Measurements from ENCODE around the gene DGCR8.

DGCR8 gene

GRCh38 chr22:20038574-20038973 lies 41.5 kb upstream of the DGCR8 start:
- ATAC-seq (ENCODE audit: insufficient read depth, low read depth) (no peak), DNase-seq (no peak)
- no peak overlapping the region for H3K9ac ChIP-seq (ENCODE audit: low read depth, low read length)
- H4K20me1 ChIP-seq (ENCODE audit: insufficient read depth, low read length) = peaks cover 26% of the 10 kb centered on the region
- no peaks in the 10 kb centered on the region for H3K9me3 ChIP-seq (ENCODE audit: insufficient read depth, low read length, severe bottlenecking)
- no peaks in the 10 kb centered on the region for H3K4me1 ChIP-seq (ENCODE audit: insufficient read depth, low read length)
- no peaks in the 10 kb centered on the region for H3K27me3 ChIP-seq (ENCODE audit: insufficient read depth, low read length, poor library complexity)
- peaks cover 29% of the 10 kb centered on the region for H3K79me2 ChIP-seq (ENCODE audit: insufficient read depth, low read length)
- H2AFZ ChIP-seq (ENCODE audit: low read depth, low read length) = no peak overlapping the region
- H3K4me3 ChIP-seq (ENCODE audit: low read depth in 1 of 2, low read length in 2 of 2) = no peak overlapping the region
- no peak overlapping the region for H3K27ac ChIP-seq (ENCODE audit: low read length)
- no peak for TF ChIP-seq CTCF (IDR thresholded peaks at IDR 0.05; ENCODE audit: borderline replicate concordance, extremely low read depth, low read length, poor library complexity, severe bottlenecking)
- TF ChIP-seq EZH2 (IDR thresholded peaks at IDR 0.05; ENCODE audit: borderline replicate concordance, low read depth, low read length, severe bottlenecking) = no peak
- peaks cover 59% of the 10 kb centered on the region for H3K36me3 ChIP-seq (ENCODE audit: insufficient read depth, low read length)
- H3K4me2 ChIP-seq (ENCODE audit: insufficient read depth, low read length) = no peak overlapping the region

DNA sequence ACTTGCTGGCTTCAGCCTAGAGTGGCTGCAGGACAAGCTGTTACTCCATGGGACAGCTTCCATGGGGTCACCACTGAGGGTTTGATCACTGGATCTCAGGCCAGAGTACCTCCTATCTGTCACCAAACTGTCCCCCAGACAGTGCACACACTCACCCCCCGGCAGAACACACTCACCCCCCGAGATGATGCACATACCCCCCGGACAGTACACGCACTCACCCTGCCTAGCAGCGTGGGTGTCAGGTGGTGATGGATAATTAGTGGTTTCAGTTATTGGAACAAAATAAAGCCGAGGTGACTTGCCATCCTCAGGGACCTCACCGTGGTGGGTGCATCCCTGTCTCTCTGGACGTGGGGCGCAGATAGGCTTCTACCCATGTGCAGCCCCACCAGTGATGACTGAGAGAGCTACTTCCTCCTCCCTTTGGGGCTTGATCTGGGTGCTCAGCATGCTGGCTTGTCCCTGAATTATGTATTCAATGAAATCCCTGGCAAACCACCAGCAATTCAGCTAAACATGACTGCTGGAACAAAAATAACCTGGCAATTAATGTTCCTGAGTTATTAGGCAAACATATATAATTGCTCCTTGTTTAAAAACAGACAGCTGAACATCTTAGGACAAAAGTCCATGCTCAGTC lies 40.2 kb upstream of the DGCR8 start:
- no peak overlapping the region for H3K9ac ChIP-seq (ENCODE audit: low read depth, low read length)
- peaks cover 20% of the 10 kb centered on the region for H3K79me2 ChIP-seq (ENCODE audit: insufficient read depth, low read length)
- no peak for DNase-seq
- no peak overlapping the region for H3K27ac ChIP-seq (ENCODE audit: low read length)
- no peak for TF ChIP-seq CTCF (IDR thresholded peaks at IDR 0.05; ENCODE audit: borderline replicate concordance, extremely low read depth, low read length, poor library complexity, severe bottlenecking)
- no peak for TF ChIP-seq EZH2 (IDR thresholded peaks at IDR 0.05; ENCODE audit: borderline replicate concordance, low read depth, low read length, severe bottlenecking)
- H3K4me1 ChIP-seq (ENCODE audit: insufficient read depth, low read length) = no peaks in the 10 kb centered on the region
- peaks cover 21% of the 10 kb centered on the region for H4K20me1 ChIP-seq (ENCODE audit: insufficient read depth, low read length)
- no peak overlapping the region for H3K4me3 ChIP-seq (ENCODE audit: low read depth in 1 of 2, low read length in 2 of 2)
- no peak for ATAC-seq (ENCODE audit: insufficient read depth, low read depth)
- peaks cover 64% of the 10 kb centered on the region for H3K36me3 ChIP-seq (ENCODE audit: insufficient read depth, low read length)
- no peaks in the 10 kb centered on the region for H3K27me3 ChIP-seq (ENCODE audit: insufficient read depth, low read length, poor library complexity)
- H2AFZ ChIP-seq (ENCODE audit: low read depth, low read length) = no peak overlapping the region
- no peak overlapping the region for H3K4me2 ChIP-seq (ENCODE audit: insufficient read depth, low read length)
- no peaks in the 10 kb centered on the region for H3K9me3 ChIP-seq (ENCODE audit: insufficient read depth, low read length, severe bottlenecking)

GRCh38 chr22:20040327-20041200 lies 39.5 kb upstream of the DGCR8 start:
- Histone ChIP-seq H3K9me3 (ENCODE audit: insufficient read depth, low read length, severe bottlenecking) (no peaks in the 10 kb centered on the region), H4K20me1 (ENCODE audit: insufficient read depth, low read length) (peaks cover 19% of the 10 kb centered on the region), H3K27me3 (ENCODE audit: insufficient read depth, low read length, poor library complexity) (no peaks in the 10 kb centered on the region), H3K79me2 (ENCODE audit: insufficient read depth, low read length) (peaks cover 13% of the 10 kb centered on the region), H2AFZ (ENCODE audit: low read depth, low read length) (no peak overlapping the region), H3K27ac (ENCODE audit: low read length) (no peak overlapping the region), H3K4me2 (ENCODE audit: insufficient read depth, low read length) (no peak overlapping the region), H3K9ac (ENCODE audit: low read depth, low read length) (no peak overlapping the region), H3K4me3 (ENCODE audit: low read depth in 1 of 2, low read length in 2 of 2) (no peak overlapping the region), H3K4me1 (ENCODE audit: insufficient read depth, low read length) (no peaks in the 10 kb centered on the region), H3K36me3 (ENCODE audit: insufficient read depth, low read length) (peaks cover 63% of the 10 kb centered on the region)
- DNase-seq (no peak), ATAC-seq (ENCODE audit: insufficient read depth, low read depth) (no peak)
- TF ChIP-seq EZH2 (IDR thresholded peaks at IDR 0.05; ENCODE audit: borderline replicate concordance, low read depth, low read length, severe bottlenecking) = no peak
- TF ChIP-seq CTCF (IDR thresholded peaks at IDR 0.05; ENCODE audit: borderline replicate concordance, extremely low read depth, low read length, poor library complexity, severe bottlenecking) = no peak
